GM18517 (cell line): Measurements from ENCODE around the gene OPN1MW2.
A peak's percentile ranks its signal among the peaks of the same experiment; 100 is the strongest.
"Not testable (repeated sequence)": the region's sequence is repeated elsewhere in the genome, so short reads cannot be mapped to it uniquely, and the experiment has no call there.

Source experiments
- ATAC-seq: cut with Tn5 transposase; IDR thresholded peaks from one replicate; pipeline ENCODE4 v1.9.1; 2021; ENCODE audit warnings: mild to moderate bottlenecking, moderate library complexity; ENCODE audit not compliant: unreplicated experiment

Gene OPN1MW2

GRCh38 chrX:154219456-154219855 lies at the start of gene OPN1MW2:
OPN1MW2 (plus strand) TSS chrX:154219756; CDS start chrX:154219816, 60 bp downstream.
- not testable (repeated sequence) for ATAC-seq

- not testable (repeated sequence) for ATAC-seq
These were observed 47.0 kb upstream of the OPN1MW2 start for GRCh38 chrX:154172535-154172943.

DNA sequence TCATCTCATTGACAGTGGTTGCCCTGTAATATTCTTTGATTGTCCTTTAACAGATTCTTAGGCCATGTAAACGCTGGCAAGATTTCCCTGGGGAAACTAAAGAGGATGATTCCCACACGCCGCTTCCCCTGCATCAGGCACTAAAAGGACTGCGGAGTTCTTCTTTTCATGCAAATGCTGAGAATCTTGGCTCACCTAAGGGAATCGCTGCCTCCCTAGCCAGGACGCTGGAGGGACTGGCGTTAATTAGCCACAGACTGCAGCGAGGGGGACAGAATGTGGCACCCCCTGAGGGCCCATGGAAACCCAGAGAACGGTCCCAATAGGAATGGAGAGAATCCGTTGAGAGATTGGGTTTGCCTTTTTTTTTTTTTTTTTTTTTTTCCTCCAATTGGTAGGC lies 45.2 kb upstream of the OPN1MW2 start:
- not testable (repeated sequence) for ATAC-seq

GRCh38 chrX:154182296-154182695 lies 37.3 kb upstream of the OPN1MW2 start, which contains the start of gene OPN1MW:
OPN1MW (plus strand) TSS chrX:154182596; CDS start chrX:154182678, 82 bp downstream.
- not testable (repeated sequence) for ATAC-seq

DNA sequence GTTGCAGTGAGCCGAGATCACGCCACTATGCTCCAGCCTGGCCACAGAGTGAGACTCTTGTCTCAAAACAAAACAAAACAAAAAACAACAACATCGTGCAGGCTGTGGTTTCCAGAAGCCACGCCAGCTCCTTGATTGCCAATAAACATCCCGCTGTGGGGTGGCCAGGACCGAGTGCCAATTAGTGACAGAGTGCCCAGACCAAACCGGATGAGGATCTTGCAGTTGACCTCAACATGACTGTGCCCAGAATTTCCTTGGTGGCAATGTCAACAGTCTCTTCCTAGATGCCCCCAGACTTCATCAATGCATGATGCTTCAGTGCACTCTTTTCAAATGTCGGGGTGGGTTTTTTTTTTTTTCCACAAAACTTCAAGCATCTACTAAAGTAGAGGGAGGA lies 35.8 kb upstream of the OPN1MW2 start:
- ATAC-seq, result not testable (repeated sequence)

- ATAC-seq, result not testable (repeated sequence)
These were observed 26.7 kb upstream of the OPN1MW2 start for GRCh38 chrX:154192846-154193245.

DNA sequence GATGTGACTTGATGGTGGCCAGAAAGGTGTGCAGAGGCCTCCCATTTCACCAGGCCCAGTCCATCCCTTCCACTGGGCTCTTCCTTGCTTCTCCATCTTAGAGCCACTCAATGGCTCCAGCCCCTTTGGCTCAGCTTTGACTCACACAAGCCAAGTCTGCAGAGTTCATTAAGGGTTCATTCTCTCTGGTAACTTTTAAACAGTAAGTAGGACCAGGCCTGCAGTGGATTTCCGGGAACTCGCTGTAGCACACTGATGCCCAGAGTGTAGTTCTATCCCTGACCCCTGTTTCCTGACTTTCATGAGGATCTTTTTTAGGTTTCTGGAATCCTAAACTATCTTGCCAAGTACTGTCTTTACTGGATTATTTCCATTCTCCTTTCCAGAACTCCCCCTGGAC lies 25.2 kb upstream of the OPN1MW2 start:
- ATAC-seq, result not testable (repeated sequence)

GRCh38 chrX:154196466-154196865 lies 23.1 kb upstream of the OPN1MW2 start:
- ATAC-seq, result not testable (repeated sequence)

- not testable (repeated sequence) for ATAC-seq
These were observed 9.7 kb upstream of the OPN1MW2 start for GRCh38 chrX:154209670-154210418.

DNA sequence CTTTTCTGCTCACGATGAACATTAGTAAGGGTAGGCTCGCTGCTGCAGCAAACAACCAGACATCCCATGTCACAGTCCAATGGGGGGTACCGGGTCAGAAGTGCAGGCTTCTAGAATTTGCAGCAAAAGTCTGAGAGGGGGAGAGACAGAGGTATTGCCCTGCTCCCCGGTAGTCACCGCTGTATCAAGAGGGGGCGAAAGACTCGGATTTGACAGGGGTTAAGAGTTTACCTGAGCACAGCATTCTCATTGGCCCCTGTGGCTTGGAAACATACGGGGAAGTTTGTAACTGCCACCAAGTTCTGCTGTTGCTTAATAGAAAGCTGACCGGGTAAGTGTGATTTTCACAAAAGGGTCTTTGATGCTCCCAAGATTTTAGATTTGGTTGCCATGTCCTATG lies 8.5 kb upstream of the OPN1MW2 start:
- not testable (repeated sequence) for ATAC-seq

- ATAC-seq, result not testable (repeated sequence)
These were observed 8.1 kb upstream of the OPN1MW2 start for GRCh38 chrX:154211499-154211898.

DNA sequence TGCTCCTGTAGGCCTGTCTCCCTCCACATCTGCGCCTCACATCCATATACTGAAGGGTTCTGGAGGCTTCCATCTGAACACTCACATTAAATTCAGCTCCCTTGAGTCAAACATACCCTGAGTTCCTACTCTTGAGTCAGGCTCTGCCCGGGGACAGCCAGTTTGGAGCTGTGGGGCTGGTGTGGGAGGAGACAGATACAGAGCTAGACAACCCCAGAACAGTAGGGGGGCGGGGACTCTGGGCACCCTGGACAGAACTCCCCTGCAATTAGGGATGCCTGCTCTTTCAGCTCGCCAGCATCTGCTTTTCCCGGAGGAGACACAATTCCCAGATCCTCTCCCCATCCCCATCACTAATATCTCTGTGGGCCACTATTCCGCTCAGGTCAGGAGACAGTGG lies 5.7 kb downstream of the OPN1MW2 start:
- not testable (repeated sequence) for ATAC-seq

DNA sequence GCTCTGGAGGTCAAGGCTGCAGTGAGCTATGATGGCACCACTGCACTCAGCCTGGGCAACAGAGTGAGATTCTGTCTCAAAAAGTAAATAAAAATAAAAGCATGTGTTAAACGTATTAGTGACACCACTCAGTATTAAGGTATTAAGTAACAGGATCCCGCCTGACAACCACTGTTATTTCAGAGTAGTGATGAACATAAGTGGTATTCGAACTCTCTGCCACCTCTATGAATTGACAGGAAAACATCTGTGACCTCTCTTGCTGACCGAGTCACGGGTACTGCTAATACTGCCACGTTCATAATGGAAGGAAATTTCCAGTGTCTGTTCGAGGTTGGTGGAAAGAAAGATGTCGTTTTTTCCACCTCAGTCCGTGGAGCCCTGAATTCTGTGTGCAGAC lies 7.2 kb downstream of the OPN1MW2 start:
- ATAC-seq, result not testable (repeated sequence)

- not testable (repeated sequence) for ATAC-seq
These were observed 11.9 kb downstream of the OPN1MW2 start for GRCh38 chrX:154231443-154231842.

GRCh38 chrX:154233620-154234019 lies 14.1 kb downstream of the OPN1MW2 start:
- not testable (repeated sequence) for ATAC-seq

GRCh38 chrX:154238939-154239559 lies 19.5 kb downstream of the OPN1MW2 start:
- not testable (repeated sequence) for ATAC-seq

- not testable (repeated sequence) for ATAC-seq
These were observed 20.5 kb downstream of the OPN1MW2 start for GRCh38 chrX:154239982-154240503.

DNA sequence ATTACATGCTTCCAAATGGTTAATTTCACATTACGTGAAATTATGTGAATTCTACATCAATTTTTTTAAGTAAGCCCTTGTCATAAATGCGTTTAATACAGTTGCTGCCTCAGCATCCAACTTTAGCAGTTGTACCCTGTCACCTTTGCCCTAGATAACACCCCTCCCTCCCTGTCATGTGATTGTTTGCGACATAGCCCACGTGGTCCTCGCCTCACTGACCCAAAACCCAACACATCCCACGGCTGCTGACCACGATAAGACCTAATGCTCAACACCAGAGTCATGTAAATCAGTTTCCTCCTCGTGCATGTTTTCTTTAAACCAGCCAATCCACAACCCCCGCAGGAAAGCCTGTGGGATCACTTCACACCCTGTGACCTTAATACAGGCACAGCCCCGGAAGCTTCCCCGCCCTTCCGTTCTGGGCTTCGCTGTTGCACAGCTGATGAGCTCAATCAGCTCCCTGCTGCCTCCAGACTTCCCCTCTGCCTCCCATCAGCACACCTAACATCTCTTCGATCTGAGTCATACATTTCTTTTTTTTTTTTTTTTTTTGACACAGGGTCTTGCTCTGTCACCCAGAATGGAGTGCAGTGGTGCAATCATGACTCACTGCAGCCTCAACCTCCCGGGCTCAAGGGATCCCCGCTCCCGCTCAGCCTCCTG lies 28.0 kb downstream of the OPN1MW2 start:
- peak; percentile 52 for ATAC-seq

DNA sequence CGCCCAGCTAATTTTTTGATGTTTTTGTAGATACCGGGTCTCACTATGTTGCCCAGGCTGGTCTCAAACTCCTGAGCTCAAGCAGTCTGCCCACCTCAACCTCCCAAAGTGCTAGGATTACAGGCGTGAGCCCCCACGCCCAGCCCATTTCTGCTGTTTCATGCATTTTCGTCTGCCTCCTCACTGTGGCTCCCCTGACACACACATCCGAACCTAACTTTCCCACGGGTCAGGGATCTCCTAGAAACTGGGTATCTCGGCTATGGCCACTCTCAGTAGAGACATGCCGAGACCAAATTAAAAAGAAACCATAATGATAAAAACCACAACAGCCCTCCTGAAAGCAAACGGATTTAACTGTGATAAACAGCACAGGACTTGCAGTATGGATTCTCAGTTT lies 28.5 kb downstream of the OPN1MW2 start:
- ATAC-seq, result not testable (repeated sequence)

DNA sequence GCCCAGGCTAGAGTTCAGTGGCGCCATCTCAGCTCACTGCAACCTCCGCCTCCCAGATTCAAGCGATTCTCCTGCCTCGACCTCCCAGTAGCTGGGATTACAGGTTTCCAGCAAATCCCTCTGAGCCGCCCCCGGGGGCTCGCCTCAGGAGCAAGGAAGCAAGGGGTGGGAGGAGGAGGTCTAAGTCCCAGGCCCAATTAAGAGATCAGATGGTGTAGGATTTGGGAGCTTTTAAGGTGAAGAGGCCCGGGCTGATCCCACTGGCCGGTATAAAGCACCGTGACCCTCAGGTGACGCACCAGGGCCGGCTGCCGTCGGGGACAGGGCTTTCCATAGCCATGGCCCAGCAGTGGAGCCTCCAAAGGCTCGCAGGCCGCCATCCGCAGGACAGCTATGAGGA lies 37.7 kb downstream of the OPN1MW2 start, which contains the start of gene OPN1MW3:
OPN1MW3 (plus strand) TSS at position 301 of the 400 bp plus-strand sequence; CDS start at position 339, 38 bp downstream.
- ATAC-seq, result not testable (repeated sequence)

DNA sequence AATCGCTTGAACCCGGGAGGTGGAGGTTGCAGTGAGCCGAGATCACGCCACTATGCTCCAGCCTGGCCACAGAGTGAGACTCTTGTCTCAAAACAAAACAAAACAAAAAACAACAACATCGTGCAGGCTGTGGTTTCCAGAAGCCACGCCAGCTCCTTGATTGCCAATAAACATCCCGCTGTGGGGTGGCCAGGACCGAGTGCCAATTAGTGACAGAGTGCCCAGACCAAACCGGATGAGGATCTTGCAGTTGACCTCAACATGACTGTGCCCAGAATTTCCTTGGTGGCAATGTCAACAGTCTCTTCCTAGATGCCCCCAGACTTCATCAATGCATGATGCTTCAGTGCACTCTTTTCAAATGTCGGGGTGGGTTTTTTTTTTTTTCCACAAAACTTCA lies 39.2 kb downstream of the OPN1MW2 start:
- not testable (repeated sequence) for ATAC-seq
